Memory B cell (primary cell): ENCODE data around the gene SLC27A2.
"Not testable (repeated sequence)": the region's sequence is repeated elsewhere in the genome, so short reads cannot be mapped to it uniquely, and the experiment has no call there.

Experiments used
- ATAC-seq: fragments of 150-1000 bp; cut with Tn5 transposase; 2 replicates; pipeline ENCODE4 v1.10.0; 2021; ENCODE audit warnings: low read depth, mild to moderate bottlenecking, moderate library complexity
- DNase-seq, 2 donors: peaks; one replicate each; pipeline ENCODE4 v3.0.0; 2022; ENCODE audit warnings: low spot score in 2 of 2
- H3K27ac Mint-ChIP-seq: one replicate; pipeline ENCODE4 v1.8.0; 2022; ENCODE audit warnings: mild to moderate bottlenecking, moderate library complexity, mixed read lengths
- H3K27me3 Mint-ChIP-seq: one replicate; pipeline ENCODE4 v1.8.0; 2022; ENCODE audit warnings: mixed read lengths
- H3K36me3 Mint-ChIP-seq: one replicate; pipeline ENCODE4 v1.8.0; 2022; ENCODE audit warnings: mild to moderate bottlenecking, mixed read lengths
- H3K4me1 Mint-ChIP-seq: one replicate; pipeline ENCODE4 v1.8.0; 2022; ENCODE audit warnings: mixed read lengths
- H3K4me3 Mint-ChIP-seq: one replicate; pipeline ENCODE4 v1.8.0; 2022; ENCODE audit warnings: mild to moderate bottlenecking, moderate library complexity, mixed read lengths
- H3K9me3 Mint-ChIP-seq: one replicate; pipeline ENCODE4 v1.8.0; 2022; ENCODE audit warnings: mixed read lengths

SLC27A2 gene

GRCh38 chr15:50148362-50148963 lies 33.5 kb upstream of the SLC27A2 start:
- ATAC-seq, result no peak

GRCh38 chr15:50149090-50149489 lies 32.9 kb upstream of the SLC27A2 start:
- no peaks in the 10 kb centered on the region for H3K27me3 Mint-ChIP-seq
- no peak for ATAC-seq
- no peaks in the 10 kb centered on the region for H3K36me3 Mint-ChIP-seq
- no peak overlapping the region for H3K27ac Mint-ChIP-seq
- H3K4me3 Mint-ChIP-seq, result no peak overlapping the region
- DNase-seq, result no peak
- peaks cover 3% of the 10 kb centered on the region for H3K4me1 Mint-ChIP-seq
- no peaks in the 10 kb centered on the region for H3K9me3 Mint-ChIP-seq

More at GRCh38 chr15:50148362-50148963, 33.5 kb upstream of the SLC27A2 start:
- Mint-ChIP-seq H3K9me3 (no peaks in the 10 kb centered on the region), H3K27ac (no peak overlapping the region), H3K4me1 (peaks cover 3% of the 10 kb centered on the region), H3K27me3 (no peaks in the 10 kb centered on the region), H3K36me3 (no peaks in the 10 kb centered on the region), H3K4me3 (no peak overlapping the region)
- DNase-seq, result no peak

GRCh38 chr15:50150349-50150748 lies 31.6 kb upstream of the SLC27A2 start:
- no peak for ATAC-seq
- no peak overlapping the region for H3K27ac Mint-ChIP-seq
- DNase-seq, result no peak

GRCh38 chr15:50150851-50151250 lies 31.1 kb upstream of the SLC27A2 start:
- Mint-ChIP-seq H3K27ac (no peak overlapping the region), H3K9me3 (no peaks in the 10 kb centered on the region), H3K4me3 (no peak overlapping the region), H3K4me1 (no peaks in the 10 kb centered on the region), H3K27me3 (no peaks in the 10 kb centered on the region), H3K36me3 (no peaks in the 10 kb centered on the region)
- DNase-seq, result no peak
- ATAC-seq, result no peak

More at GRCh38 chr15:50150349-50150748, 31.6 kb upstream of the SLC27A2 start:
- no peak overlapping the region for H3K4me3 Mint-ChIP-seq
- H3K9me3 Mint-ChIP-seq, result no peaks in the 10 kb centered on the region
- H3K4me1 Mint-ChIP-seq, result peaks cover 3% of the 10 kb centered on the region
- H3K36me3 Mint-ChIP-seq, result no peaks in the 10 kb centered on the region
- no peaks in the 10 kb centered on the region for H3K27me3 Mint-ChIP-seq

- Mint-ChIP-seq H3K4me1 (no peaks in the 10 kb centered on the region), H3K27me3 (no peaks in the 10 kb centered on the region), H3K9me3 (no peaks in the 10 kb centered on the region), H3K27ac (no peak overlapping the region), H3K36me3 (no peaks in the 10 kb centered on the region), H3K4me3 (no peak overlapping the region)
- ATAC-seq (no peak), DNase-seq (no peak)
These were observed 30.5 kb upstream of the SLC27A2 start for GRCh38 chr15:50151476-50151875.

DNA sequence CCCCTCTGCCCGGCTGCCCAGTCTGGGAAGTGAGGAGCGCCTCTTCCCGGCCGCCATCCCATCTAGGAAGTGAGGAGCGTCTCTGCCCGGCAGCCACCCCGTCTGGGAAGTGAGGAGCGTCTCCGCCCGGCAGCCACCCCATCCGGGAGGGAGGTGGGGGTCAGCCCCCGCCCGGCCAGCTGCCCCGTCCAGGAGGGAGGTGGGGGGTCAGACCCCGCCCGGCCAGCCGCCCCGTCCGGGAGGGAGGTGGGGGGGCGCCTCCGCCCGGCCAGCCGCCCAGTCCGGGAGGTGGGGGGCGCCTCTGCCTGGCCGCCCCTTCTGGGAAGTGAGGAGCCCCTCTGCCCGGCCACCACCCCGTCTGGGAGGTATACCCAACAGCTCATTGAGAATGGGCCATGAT lies 23.8 kb upstream of the SLC27A2 start:
- not testable (repeated sequence) for ATAC-seq, H3K36me3 Mint-ChIP-seq, DNase-seq, H3K27ac Mint-ChIP-seq, H3K9me3 Mint-ChIP-seq, H3K4me1 Mint-ChIP-seq, H3K4me3 Mint-ChIP-seq, H3K27me3 Mint-ChIP-seq

- no peak for ATAC-seq
- Mint-ChIP-seq H3K9me3 (peaks cover 1% of the 10 kb centered on the region), H3K27me3 (peaks cover 3% of the 10 kb centered on the region), H3K4me3 (no peak overlapping the region), H3K4me1 (no peaks in the 10 kb centered on the region), H3K27ac (no peak overlapping the region), H3K36me3 (peaks cover 2% of the 10 kb centered on the region)
- no peak for DNase-seq
These were observed 18.9 kb upstream of the SLC27A2 start for GRCh38 chr15:50162969-50163718.

GRCh38 chr15:50163719-50164410 lies 18.1 kb upstream of the SLC27A2 start:
- no peak for DNase-seq
- Mint-ChIP-seq H3K4me1 (no peaks in the 10 kb centered on the region), H3K9me3 (peaks cover 1% of the 10 kb centered on the region), H3K27me3 (peaks cover 6% of the 10 kb centered on the region), H3K36me3 (peaks cover 2% of the 10 kb centered on the region), H3K27ac (no peak overlapping the region), H3K4me3 (no peak overlapping the region)
- ATAC-seq, result no peak

DNA sequence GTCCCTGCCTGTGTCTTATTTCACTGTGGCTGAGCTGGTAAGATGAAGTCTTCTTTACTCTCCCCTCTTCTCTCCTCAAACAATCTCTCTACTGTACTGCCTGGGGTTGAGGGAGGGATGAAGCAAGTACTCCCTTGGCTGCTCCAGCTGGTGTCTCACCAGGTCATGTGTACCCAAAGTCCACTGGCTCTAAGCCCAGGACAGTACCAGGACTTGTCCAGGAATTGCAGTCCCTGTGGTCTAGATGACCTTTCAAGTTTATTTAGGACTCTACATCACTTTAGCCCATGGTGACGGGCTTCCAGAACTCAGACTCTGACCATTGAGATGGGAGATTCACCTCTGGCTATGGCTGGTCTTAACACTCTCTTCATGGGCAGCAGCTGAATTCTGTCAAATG lies 17.5 kb upstream of the SLC27A2 start:
- ATAC-seq, result no peak
- no peak overlapping the region for H3K27ac Mint-ChIP-seq
- H3K4me3 Mint-ChIP-seq, result no peak overlapping the region
- peaks cover 1% of the 10 kb centered on the region for H3K9me3 Mint-ChIP-seq
- no peaks in the 10 kb centered on the region for H3K4me1 Mint-ChIP-seq
- H3K36me3 Mint-ChIP-seq, result peaks cover 2% of the 10 kb centered on the region
- peaks cover 11% of the 10 kb centered on the region for H3K27me3 Mint-ChIP-seq
- DNase-seq, result no peak

DNA sequence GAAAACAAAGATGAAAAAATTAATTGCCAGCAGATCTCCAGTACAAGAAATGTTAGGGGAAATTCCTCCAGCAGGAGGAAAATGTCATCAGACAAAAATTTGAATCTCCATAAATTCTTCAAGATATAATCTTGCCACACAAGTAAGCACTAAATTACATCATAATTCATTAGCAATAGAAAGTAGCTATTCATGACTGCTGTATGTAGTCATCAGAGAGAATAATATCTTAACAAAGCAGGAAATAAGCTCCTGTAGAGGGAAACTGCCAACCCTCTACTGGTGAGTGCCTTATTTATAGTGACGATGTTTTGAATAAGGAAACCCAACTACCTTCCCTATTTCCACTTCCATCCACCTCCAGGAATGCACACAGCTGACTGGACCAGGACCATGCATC lies 15.8 kb upstream of the SLC27A2 start:
- no peak overlapping the region for H3K27ac Mint-ChIP-seq
- DNase-seq (no peak), ATAC-seq (no peak)
- peaks cover 1% of the 10 kb centered on the region for H3K9me3 Mint-ChIP-seq
- peaks cover 14% of the 10 kb centered on the region for H3K27me3 Mint-ChIP-seq
- H3K36me3 Mint-ChIP-seq, result peaks cover 2% of the 10 kb centered on the region
- H3K4me1 Mint-ChIP-seq, result no peaks in the 10 kb centered on the region
- no peak overlapping the region for H3K4me3 Mint-ChIP-seq

GRCh38 chr15:50167110-50167509 lies 14.9 kb upstream of the SLC27A2 start:
- H3K4me1 Mint-ChIP-seq, result no peaks in the 10 kb centered on the region
- DNase-seq (no peak), ATAC-seq (no peak)
- no peak overlapping the region for H3K4me3 Mint-ChIP-seq
- peaks cover 4% of the 10 kb centered on the region for H3K36me3 Mint-ChIP-seq
- H3K27ac Mint-ChIP-seq, result no peak overlapping the region
- H3K27me3 Mint-ChIP-seq, result peaks cover 16% of the 10 kb centered on the region
- H3K9me3 Mint-ChIP-seq, result peaks cover 4% of the 10 kb centered on the region

DNA sequence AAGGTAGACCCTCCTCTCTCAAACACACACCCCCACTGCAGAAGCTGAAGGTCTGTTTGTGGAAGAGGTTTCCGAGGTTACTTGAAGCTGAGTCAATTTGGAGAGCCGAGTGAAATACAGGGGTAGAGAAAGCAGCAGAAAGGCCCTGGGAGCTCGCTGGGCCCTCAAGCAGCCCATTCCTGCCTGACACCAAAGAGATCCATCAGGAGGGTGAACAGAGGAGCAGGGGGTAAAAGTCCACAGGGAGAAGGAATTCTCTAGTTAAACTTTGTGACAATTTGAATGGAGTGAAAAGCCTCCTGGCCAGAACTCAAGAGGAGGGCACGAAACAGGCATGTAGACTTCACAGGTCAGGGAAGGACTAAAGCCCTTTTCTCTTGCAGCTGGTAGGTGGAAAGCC lies 13.6 kb upstream of the SLC27A2 start:
- DNase-seq, result no peak
- H3K36me3 Mint-ChIP-seq, result peaks cover 4% of the 10 kb centered on the region
- no peaks in the 10 kb centered on the region for H3K4me1 Mint-ChIP-seq
- no peak overlapping the region for H3K27ac Mint-ChIP-seq
- H3K9me3 Mint-ChIP-seq, result peaks cover 4% of the 10 kb centered on the region
- H3K27me3 Mint-ChIP-seq, result peaks cover 14% of the 10 kb centered on the region
- no peak for ATAC-seq
- no peak overlapping the region for H3K4me3 Mint-ChIP-seq

- peaks cover 14% of the 10 kb centered on the region for H3K27me3 Mint-ChIP-seq
- H3K4me3 Mint-ChIP-seq, result no peak overlapping the region
- DNase-seq, result no peak
- H3K4me1 Mint-ChIP-seq, result no peaks in the 10 kb centered on the region
- ATAC-seq, result no peak
- H3K36me3 Mint-ChIP-seq, result peaks cover 4% of the 10 kb centered on the region
- H3K27ac Mint-ChIP-seq, result no peak overlapping the region
- peaks cover 4% of the 10 kb centered on the region for H3K9me3 Mint-ChIP-seq
These were observed 13.1 kb upstream of the SLC27A2 start for GRCh38 chr15:50168783-50169411.

GRCh38 chr15:50172360-50172895 lies 9.6 kb upstream of the SLC27A2 start:
- H3K36me3 Mint-ChIP-seq, H3K4me3 Mint-ChIP-seq, H3K4me1 Mint-ChIP-seq, H3K27ac Mint-ChIP-seq, ATAC-seq, DNase-seq, H3K9me3 Mint-ChIP-seq: not testable (repeated sequence)
- peaks cover 16% of the 10 kb centered on the region for H3K27me3 Mint-ChIP-seq
